ENCODE results near the gene TBX5.

Gene TBX5

DNA sequence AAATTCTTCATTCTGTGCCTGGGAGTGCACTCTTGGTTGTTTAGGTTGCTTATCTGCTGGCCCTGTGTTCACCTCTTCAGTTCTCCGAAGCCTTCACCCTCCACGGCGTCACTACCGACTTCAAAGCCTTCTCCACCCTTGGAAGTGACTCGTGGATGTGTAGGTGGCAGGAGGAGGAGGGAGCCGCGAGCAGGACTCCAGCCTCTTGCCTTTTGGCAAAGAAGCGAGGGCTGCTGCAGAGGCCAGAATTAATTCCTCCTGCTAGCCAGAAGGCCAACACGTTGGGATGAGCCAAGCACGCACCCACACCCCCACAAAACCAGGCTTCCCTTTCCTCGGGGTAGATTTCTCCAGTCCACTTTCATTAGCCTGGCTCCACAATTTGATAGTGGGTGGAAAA, 86.5 kb downstream of the TBX5 start:
- TF ChIP-seq RAD21 (IDR thresholded peaks at IDR 0.05; ENCODE audit: low read depth) (no peak), ZBTB7A (IDR thresholded peaks at IDR 0.05; ENCODE audit: low read depth) (no peak), FOXM1 (IDR thresholded peaks at IDR 0.05; ENCODE audit: borderline replicate concordance, low read depth) (no peak), TEAD4 (IDR thresholded peaks at IDR 0.05) (no peak)
- TF ChIP-seq, protein P1, sequence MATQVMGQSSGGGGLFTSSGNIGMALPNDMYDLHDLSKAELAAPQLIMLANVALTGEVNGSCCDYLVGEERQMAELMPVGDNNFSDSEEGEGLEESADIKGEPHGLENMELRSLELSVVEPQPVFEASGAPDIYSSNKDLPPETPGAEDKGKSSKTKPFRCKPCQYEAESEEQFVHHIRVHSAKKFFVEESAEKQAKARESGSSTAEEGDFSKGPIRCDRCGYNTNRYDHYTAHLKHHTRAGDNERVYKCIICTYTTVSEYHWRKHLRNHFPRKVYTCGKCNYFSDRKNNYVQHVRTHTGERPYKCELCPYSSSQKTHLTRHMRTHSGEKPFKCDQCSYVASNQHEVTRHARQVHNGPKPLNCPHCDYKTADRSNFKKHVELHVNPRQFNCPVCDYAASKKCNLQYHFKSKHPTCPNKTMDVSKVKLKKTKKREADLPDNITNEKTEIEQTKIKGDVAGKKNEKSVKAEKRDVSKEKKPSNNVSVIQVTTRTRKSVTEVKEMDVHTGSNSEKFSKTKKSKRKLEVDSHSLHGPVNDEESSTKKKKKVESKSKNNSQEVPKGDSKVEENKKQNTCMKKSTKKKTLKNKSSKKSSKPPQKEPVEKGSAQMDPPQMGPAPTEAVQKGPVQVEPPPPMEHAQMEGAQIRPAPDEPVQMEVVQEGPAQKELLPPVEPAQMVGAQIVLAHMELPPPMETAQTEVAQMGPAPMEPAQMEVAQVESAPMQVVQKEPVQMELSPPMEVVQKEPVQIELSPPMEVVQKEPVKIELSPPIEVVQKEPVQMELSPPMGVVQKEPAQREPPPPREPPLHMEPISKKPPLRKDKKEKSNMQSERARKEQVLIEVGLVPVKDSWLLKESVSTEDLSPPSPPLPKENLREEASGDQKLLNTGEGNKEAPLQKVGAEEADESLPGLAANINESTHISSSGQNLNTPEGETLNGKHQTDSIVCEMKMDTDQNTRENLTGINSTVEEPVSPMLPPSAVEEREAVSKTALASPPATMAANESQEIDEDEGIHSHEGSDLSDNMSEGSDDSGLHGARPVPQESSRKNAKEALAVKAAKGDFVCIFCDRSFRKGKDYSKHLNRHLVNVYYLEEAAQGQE (IDR thresholded peaks at IDR 0.05; ENCODE audit: low read depth), result no peak

- TF ChIP-seq TEAD4 (IDR thresholded peaks at IDR 0.05) (no peak), RAD21 (IDR thresholded peaks at IDR 0.05; ENCODE audit: low read depth) (no peak), NFIC (IDR thresholded peaks at IDR 0.05) (no peak), YY1 (IDR thresholded peaks at IDR 0.05; ENCODE audit: low read depth) (no peak), FOXM1 (IDR thresholded peaks at IDR 0.05; ENCODE audit: borderline replicate concordance, low read depth) (no peak), CEBPB (IDR thresholded peaks at IDR 0.05) (no peak), TCF12 (IDR thresholded peaks at IDR 0.05; ENCODE audit: low read depth) (no peak), TAF1 (IDR thresholded peaks at IDR 0.05; ENCODE audit: low read depth) (no peak), CREB1 (IDR thresholded peaks at IDR 0.05; ENCODE audit: low read depth) (no peak), EGR1 (IDR thresholded peaks at IDR 0.05) (no peak), EP300 (IDR thresholded peaks at IDR 0.05; ENCODE audit: borderline replicate concordance) (no peak), ZBTB7A (IDR thresholded peaks at IDR 0.05; ENCODE audit: low read depth) (no peak)
- TF ChIP-seq, protein P2, sequence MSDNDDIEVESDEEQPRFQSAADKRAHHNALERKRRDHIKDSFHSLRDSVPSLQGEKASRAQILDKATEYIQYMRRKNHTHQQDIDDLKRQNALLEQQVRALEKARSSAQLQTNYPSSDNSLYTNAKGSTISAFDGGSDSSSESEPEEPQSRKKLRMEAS (IDR thresholded peaks at IDR 0.05), result no peak
- TF ChIP-seq, protein P3, sequence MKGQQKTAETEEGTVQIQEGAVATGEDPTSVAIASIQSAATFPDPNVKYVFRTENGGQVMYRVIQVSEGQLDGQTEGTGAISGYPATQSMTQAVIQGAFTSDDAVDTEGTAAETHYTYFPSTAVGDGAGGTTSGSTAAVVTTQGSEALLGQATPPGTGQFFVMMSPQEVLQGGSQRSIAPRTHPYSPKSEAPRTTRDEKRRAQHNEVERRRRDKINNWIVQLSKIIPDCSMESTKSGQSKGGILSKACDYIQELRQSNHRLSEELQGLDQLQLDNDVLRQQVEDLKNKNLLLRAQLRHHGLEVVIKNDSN (IDR thresholded peaks at IDR 0.05), result no peak
- TF ChIP-seq, protein P1 (IDR thresholded peaks at IDR 0.05; ENCODE audit: low read depth), result no peak
Observed at GRCh38 chr12:114318984-114319383, 87.0 kb downstream of the TBX5 start.

GRCh38 chr12:114316076-114316475, 89.9 kb downstream of the TBX5 start:
- TF ChIP-seq RAD21 (IDR thresholded peaks at IDR 0.05; ENCODE audit: low read depth) (no peak), CEBPB (IDR thresholded peaks at IDR 0.05) (no peak), ZBTB7A (IDR thresholded peaks at IDR 0.05; ENCODE audit: low read depth) (no peak), FOXM1 (IDR thresholded peaks at IDR 0.05; ENCODE audit: borderline replicate concordance, low read depth) (no peak), NFIC (IDR thresholded peaks at IDR 0.05) (no peak), TAF1 (IDR thresholded peaks at IDR 0.05; ENCODE audit: low read depth) (no peak), TCF12 (IDR thresholded peaks at IDR 0.05; ENCODE audit: low read depth) (no peak), EGR1 (IDR thresholded peaks at IDR 0.05) (no peak), TEAD4 (IDR thresholded peaks at IDR 0.05) (no peak), EP300 (IDR thresholded peaks at IDR 0.05; ENCODE audit: borderline replicate concordance) (no peak), CREB1 (IDR thresholded peaks at IDR 0.05; ENCODE audit: low read depth) (no peak), YY1 (IDR thresholded peaks at IDR 0.05; ENCODE audit: low read depth) (no peak)
- TF ChIP-seq, protein P3 (IDR thresholded peaks at IDR 0.05), result no peak
- TF ChIP-seq, protein P1 (IDR thresholded peaks at IDR 0.05; ENCODE audit: low read depth), result no peak

DNA sequence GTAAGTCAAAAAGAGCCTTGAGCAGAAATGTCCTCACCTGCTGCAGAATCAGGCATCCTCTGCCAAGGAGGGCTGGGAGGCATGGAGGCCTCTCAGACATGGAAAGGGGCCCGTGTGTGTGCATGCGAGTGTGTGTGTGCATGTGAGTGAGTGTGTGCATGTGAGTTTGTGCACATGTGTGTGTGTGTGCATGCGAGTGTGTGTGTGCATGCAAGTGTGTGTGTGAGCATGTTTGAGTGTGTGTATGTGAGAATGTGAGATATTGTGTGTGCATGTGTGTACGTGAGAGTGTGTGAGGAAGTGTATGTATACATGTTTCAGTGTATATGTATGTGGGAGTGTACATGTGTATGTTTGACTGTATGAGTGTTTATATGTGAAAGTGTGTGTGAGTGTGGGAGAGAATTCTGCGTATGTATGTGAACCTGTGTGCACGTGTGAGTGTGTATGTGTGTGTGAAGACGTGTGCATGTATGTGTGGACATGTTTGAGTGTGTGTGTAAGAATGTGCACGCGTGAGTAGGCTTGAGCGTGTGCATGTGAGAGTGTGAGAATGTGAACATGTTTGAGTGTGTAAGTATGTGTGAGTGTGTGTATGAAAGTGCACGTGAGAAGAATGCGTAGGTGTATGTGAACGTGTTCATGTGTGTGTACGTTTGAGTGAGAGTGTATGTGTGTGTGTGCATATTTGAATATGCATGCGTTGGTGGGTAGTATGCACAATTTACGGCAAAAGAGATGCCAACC, 90.8 kb downstream of the TBX5 start:
- TF ChIP-seq TEAD4 (IDR thresholded peaks at IDR 0.05) (no peak), YY1 (IDR thresholded peaks at IDR 0.05; ENCODE audit: low read depth) (no peak), TAF1 (IDR thresholded peaks at IDR 0.05; ENCODE audit: low read depth) (no peak), FOXM1 (IDR thresholded peaks at IDR 0.05; ENCODE audit: borderline replicate concordance, low read depth) (no peak), EGR1 (IDR thresholded peaks at IDR 0.05) (no peak), RAD21 (IDR thresholded peaks at IDR 0.05; ENCODE audit: low read depth) (no peak), CREB1 (IDR thresholded peaks at IDR 0.05; ENCODE audit: low read depth) (no peak), TCF12 (IDR thresholded peaks at IDR 0.05; ENCODE audit: low read depth) (no peak), CEBPB (IDR thresholded peaks at IDR 0.05) (no peak), NFIC (IDR thresholded peaks at IDR 0.05) (no peak), ZBTB7A (IDR thresholded peaks at IDR 0.05; ENCODE audit: low read depth) (no peak), EP300 (IDR thresholded peaks at IDR 0.05; ENCODE audit: borderline replicate concordance) (no peak)
- TF ChIP-seq, protein P1 (IDR thresholded peaks at IDR 0.05; ENCODE audit: low read depth), result no peak
- TF ChIP-seq, protein P2 (IDR thresholded peaks at IDR 0.05), result no peak
- TF ChIP-seq, protein P3 (IDR thresholded peaks at IDR 0.05), result no peak
